H1 (cell line): ENCODE measurements around the gene NUDT12. TPM values are rescaled to one million over a fixed set of nuclear protein-coding genes. Genes with fewer than 3 reads are reported as not detected.

Source experiments
- CTCF ChIA-PET: fragments of 300-600 bp; sonication (Branson Sonifier 250); formaldehyde crosslinking; loops from one replicate; lab custom pipeline; 2021; ENCODE audit not compliant: partially characterized antibody; lab: Charles Lee
- POLR2A ChIA-PET: fragments of 300-600 bp; sonication (Branson Sonifier 250); formaldehyde crosslinking; loops from one replicate; lab custom pipeline; 2021; ENCODE audit warnings: inconsistent platforms; ENCODE audit not compliant: partially characterized antibody; lab: Charles Lee
- DNase-seq, 2 experiments: peaks; one replicate each; pipeline versions ENCODE4 v3.0.0 to v3.0.0-alpha.2; 2010 to 2022; ENCODE audit warnings: low spot score in 2 of 2, low read depth in 1 of 2, mixed read lengths in 1 of 2
- FAIRE-seq: peaks from 2 replicates; lab custom pipeline; 2011; peaks lifted over from hg19 to GRCh38; lab: Jason Lieb, UNC
- H2AFZ ChIP-seq: 2 replicates; pipeline ENCODE4 v1.8.1; 2012; ENCODE audit warnings: low read length, inconsistent platforms
- H2AK5ac ChIP-seq: 2 replicates; pipeline ENCODE4 v1.6.1; 2013; ENCODE audit warnings: low read depth, low read length
- H2BK120ac ChIP-seq: replicated peaks from 2 replicates; pipeline ENCODE3; 2013; ENCODE audit warnings: low read depth, low read length, inconsistent platforms
- H2BK12ac ChIP-seq: 2 replicates; pipeline ENCODE4 v1.6.1; 2013; ENCODE audit warnings: low read depth, low read length
- H2BK15ac ChIP-seq: 2 replicates; pipeline ENCODE4 v1.6.1; 2013; ENCODE audit warnings: low read length
- H2BK20ac ChIP-seq: 2 replicates; pipeline ENCODE4 v1.6.1; 2013; ENCODE audit warnings: low read length
- H2BK5ac ChIP-seq: 2 replicates; pipeline ENCODE4 v1.6.1; 2013; ENCODE audit warnings: low read depth, low read length
- H3K14ac ChIP-seq: 2 replicates; pipeline ENCODE4 v1.6.1; 2013; ENCODE audit warnings: inconsistent platforms; ENCODE audit not compliant: insufficient read length
- H3K18ac ChIP-seq: 2 replicates; pipeline ENCODE4 v1.6.1; 2013; ENCODE audit warnings: low read length; ENCODE audit errors: extremely low read depth
- H3K23ac ChIP-seq: 2 replicates; pipeline ENCODE4 v1.6.1; 2013; ENCODE audit warnings: inconsistent platforms; ENCODE audit not compliant: insufficient read length
- H3K23me2 ChIP-seq: 2 replicates; pipeline ENCODE4 v1.6.1; 2013; ENCODE audit warnings: low read depth, low read length
- H3K27ac ChIP-seq: 2 replicates; pipeline ENCODE4 v1.6.1; 2011; ENCODE audit warnings: low read depth, low read length, inconsistent platforms
- H3K27me3 ChIP-seq, 4 experiments: replicated peaks in 1 of 4; 1 replicate in 1 of 4; 2 replicates in 3 of 4; pipeline versions ENCODE4 v1.6.1 to v1.8.1; 2011 to 2013; ENCODE audit warnings: low read length in 3 of 4, mild to moderate bottlenecking in 3 of 4, inconsistent platforms in 2 of 4, mixed read lengths in 2 of 4, moderate library complexity in 1 of 4; ENCODE audit not compliant: control insufficient read depth in 3 of 4, insufficient read depth in 3 of 4; ENCODE audit errors: extremely low read depth in 1 of 4
- H3K36me3 ChIP-seq, 4 experiments: 2 replicates each; pipeline versions ENCODE4 v1.6.1 to v1.8.1; 2011 to 2013; ENCODE audit warnings: mild to moderate bottlenecking in 4 of 4, low read length in 3 of 4, moderate library complexity in 2 of 4, control low read depth in 1 of 4, inconsistent platforms in 1 of 4; ENCODE audit not compliant: insufficient read depth in 4 of 4, control insufficient read depth in 2 of 4
- H3K4ac ChIP-seq: replicated peaks from 2 replicates; pipeline ENCODE3; 2013; ENCODE audit warnings: low read length, low read depth, mixed read lengths, inconsistent platforms; ENCODE audit not compliant: insufficient read length
- H3K4me1 ChIP-seq, 4 experiments: replicated peaks in 1 of 4; 1 replicate in 1 of 4; 2 replicates in 3 of 4; pipeline versions ENCODE4 v1.6.1 to v1.8.1; 2011 to 2013; ENCODE audit warnings: low read length in 3 of 4, inconsistent platforms in 2 of 4, mixed read lengths in 1 of 4; ENCODE audit not compliant: insufficient read depth in 4 of 4, control insufficient read depth in 3 of 4
- H3K4me2 ChIP-seq, 2 experiments: 2 replicates each; pipeline versions ENCODE4 v1.6.1 to v1.8.1; 2011 to 2013; ENCODE audit warnings: low read depth in 2 of 2, low read length in 2 of 2, control low read depth in 1 of 2, inconsistent platforms in 1 of 2, mild to moderate bottlenecking in 1 of 2; ENCODE audit not compliant: insufficient read depth in 1 of 2
- H3K4me3 ChIP-seq, 4 experiments: fragments of 200-600, 300-600 bp in 1 of 4; sonication (generic), shearing (Covaris generic), sonication (Bioruptor Twin) in 1 of 4; 2 replicates each; pipeline versions ENCODE4 v1.5.1 to v1.8.1; 2011 to 2016; ENCODE audit warnings: low read length in 4 of 4, low read depth in 3 of 4, control low read depth in 2 of 4, inconsistent platforms in 2 of 4, mild to moderate bottlenecking in 2 of 4, mixed read lengths in 1 of 4, moderate library complexity in 1 of 4; ENCODE audit not compliant: insufficient read depth in 2 of 4; ENCODE audit errors: extremely low read depth in 1 of 4
- H3K56ac ChIP-seq: replicated peaks from 2 replicates; pipeline ENCODE3; 2013; ENCODE audit warnings: low read depth, mild to moderate bottlenecking, mixed read lengths, low read length, inconsistent platforms; ENCODE audit not compliant: insufficient read length
- H3K79me1 ChIP-seq: 2 replicates; pipeline ENCODE4 v1.6.1; 2013; ENCODE audit warnings: low read depth, low read length, control low read depth
- H3K79me2 ChIP-seq, 2 experiments: 2 replicates each; pipeline versions ENCODE4 v1.6.1 to v1.8.1; 2012 to 2013; ENCODE audit warnings: low read length in 2 of 2, mild to moderate bottlenecking in 2 of 2, inconsistent platforms in 1 of 2; ENCODE audit not compliant: insufficient read depth in 2 of 2, control insufficient read depth in 1 of 2
- H3K9ac ChIP-seq, 4 experiments: replicated peaks in 1 of 4; 1 replicate in 1 of 4; 2 replicates in 3 of 4; pipeline versions ENCODE4 v1.6.1 to v1.8.1; 2011 to 2013; ENCODE audit warnings: low read depth in 3 of 4, low read length in 3 of 4, control low read depth in 2 of 4, mild to moderate bottlenecking in 2 of 4, moderate library complexity in 2 of 4, inconsistent platforms in 1 of 4; ENCODE audit errors: extremely low read depth in 1 of 4
- H3K9me3 ChIP-seq, 2 experiments: 2 replicates each; pipeline versions ENCODE4 v1.6.1 to v1.8.1; 2012 to 2013; ENCODE audit warnings: mild to moderate bottlenecking in 2 of 2, moderate library complexity in 2 of 2, control low read depth in 1 of 2, inconsistent platforms in 1 of 2, low read depth in 1 of 2, low read length in 1 of 2, mixed read lengths in 1 of 2; ENCODE audit not compliant: insufficient read depth in 2 of 2
- H4K20me1 ChIP-seq, 2 experiments: replicated peaks in 1 of 2; 2 replicates each; pipeline versions ENCODE3 to v1.8.1; 2011 to 2013; ENCODE audit warnings: inconsistent platforms in 2 of 2, low read length in 2 of 2, mild to moderate bottlenecking in 1 of 2; ENCODE audit not compliant: insufficient read depth in 2 of 2, control insufficient read depth in 1 of 2
- H4K5ac ChIP-seq: 2 replicates; pipeline ENCODE4 v1.6.1; 2013; ENCODE audit warnings: low read length, low read depth, mixed read lengths, inconsistent platforms; ENCODE audit not compliant: insufficient read length
- H4K8ac ChIP-seq: 2 replicates; pipeline ENCODE4 v1.8.0; 2013; ENCODE audit warnings: mild to moderate bottlenecking, moderate library complexity, low read length, inconsistent platforms; ENCODE audit not compliant: insufficient read depth; ENCODE audit errors: extremely low read depth
- H4K91ac ChIP-seq: replicated peaks from 2 replicates; pipeline ENCODE3; 2013; ENCODE audit warnings: low read length, mixed read lengths, inconsistent platforms; ENCODE audit not compliant: insufficient read length
- ASH2L ChIP-seq: fragments of 200-600, 300-600 bp; sonication (generic); IDR thresholded peaks from one replicate; pipeline ENCODE4 v1.7.1; 2017; ENCODE audit warnings: low read length
- BACH1 ChIP-seq: IDR thresholded peaks from 2 replicates; pipeline ENCODE4 v1.6.1; 2012; ENCODE audit warnings: low read length, improper control_type of control experiment
- CBX8 ChIP-seq: fragments of 300-800, 300-1000 bp; sonication (generic); IDR thresholded peaks from 2 replicates; pipeline ENCODE4 v1.7.1; 2016; ENCODE audit warnings: low read depth, low read length, borderline replicate concordance
- JUN ChIP-seq: IDR thresholded peaks from 2 replicates; pipeline ENCODE4 v1.6.1; 2011; ENCODE audit warnings: low read depth, mild to moderate bottlenecking, improper control_type of control experiment, low read length
- MAX ChIP-seq: IDR thresholded peaks from 2 replicates; pipeline ENCODE4 v1.6.1; 2012; ENCODE audit warnings: inconsistent platforms
- NRF1 ChIP-seq: IDR thresholded peaks from 2 replicates; pipeline ENCODE4 v1.6.1; 2011; ENCODE audit warnings: mild to moderate bottlenecking, low read depth, low read length, improper control_type of control experiment
- POLR2AphosphoS5 ChIP-seq: IDR thresholded peaks from 2 replicates; pipeline ENCODE4 v1.6.1; 2011; ENCODE audit warnings: low read depth, low read length
- POU5F1 ChIP-seq: IDR thresholded peaks from 2 replicates; pipeline ENCODE4 v1.6.1; 2011; ENCODE audit warnings: low read depth, mild to moderate bottlenecking, low read length, moderate library complexity
- RNF2 ChIP-seq: fragments of 200-900, 300-1000 bp; sonication (generic); IDR thresholded peaks from 2 replicates; pipeline ENCODE4 v1.7.1; 2016; ENCODE audit warnings: borderline replicate concordance, low read depth, mild to moderate bottlenecking, antibody characterized with exemption, low read length; ENCODE audit not compliant: poor library complexity, severe bottlenecking; ENCODE audit errors: missing control alignments
- SIN3A ChIP-seq, 2 experiments: IDR thresholded peaks in 1 of 2; conservative IDR thresholded peaks in 1 of 2; 2 replicates each; pipeline ENCODE4 v1.6.1; 2011 to 2012; ENCODE audit warnings: low read length in 2 of 2, improper control_type of control experiment in 1 of 2, low read depth in 1 of 2, mild to moderate bottlenecking in 1 of 2
- TAF1 ChIP-seq: IDR thresholded peaks from 2 replicates; pipeline ENCODE4 v1.6.1; 2011; ENCODE audit warnings: mild to moderate bottlenecking, low read depth, low read length
- WGBS, 2 experiments: shearing (Covaris generic) in 1 of 2; methylation state at CpG; one replicate each; pipeline versions ENCODE4 v1.1.6 to v1.1.7; 2013 to 2015; ENCODE audit warnings: low lambda C conversion rate in 2 of 2, mixed read lengths in 2 of 2, inconsistent platforms in 1 of 2, low coverage in 1 of 2, missing lambda C conversion rate in 1 of 2; ENCODE audit not compliant: insufficient replicate concordance in 2 of 2, insufficient coverage in 1 of 2, insufficient read length in 1 of 2; ENCODE audit errors: extremely low coverage in 1 of 2, missing lambda C conversion rate in 1 of 2; 5-methylcytosine and 5-hydroxymethylcytosine counted together
- polyA plus RNA-seq, 7 experiments: library from polyadenylated mRNA; depleted of rRNA in 3 of 7; stranded (reverse) in 5 of 7; unstranded in 2 of 7; fragments of >200 nt in 5 of 7; fragments of 200-250 nt in 2 of 7; gene quantifications; 1 replicate in 5 of 7; 2 replicates in 1 of 7; 4 replicates in 1 of 7; pipeline versions ENCODE4 v1.2.1 to v1.2.3, GENCODE V29; 2011 to 2013; ENCODE audit warnings: missing spikeins in 2 of 7, mixed read lengths in 2 of 7
- total RNA-seq: library from RNA; stranded (reverse); fragmentation: NEBNext Ultra II Directional; extraction: Animal tissue kit (Norgen Biotek cat#: 25700); gene quantifications from 2 replicates; pipeline ENCODE4 v1.2.1, GENCODE V29; 2021
- TF ChIP-seq, protein P1 (sequence below): IDR thresholded peaks from 2 replicates; pipeline ENCODE4 v1.6.1; 2012; ENCODE audit warnings: inconsistent platforms

Gene NUDT12
- total and polyA plus RNA-seq, 2 of the 8 experiments (the other 6 are each of a cell fraction or from before 2014, with no cell fraction given): 3.6 to 12.5 TPM

DNA sequence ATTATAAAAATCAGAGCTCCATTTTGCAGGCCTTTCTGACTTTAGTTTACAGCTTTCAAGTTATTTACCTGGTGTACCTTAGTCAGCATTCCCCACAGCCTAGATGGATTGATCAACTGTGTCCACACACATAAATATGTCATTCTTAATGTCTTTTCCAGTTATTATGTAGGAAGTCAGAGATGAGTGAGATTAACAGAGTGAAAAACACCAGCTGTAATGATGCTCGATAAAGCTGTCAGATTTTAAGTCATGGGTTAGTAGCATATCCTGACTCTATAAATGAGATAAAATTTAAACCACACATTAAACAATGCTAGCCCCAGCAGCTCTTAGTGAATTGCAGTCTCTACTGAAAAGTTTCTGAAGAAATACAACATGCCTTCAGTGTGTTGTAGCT lies 48.9 kb downstream of the NUDT12 start:
- Histone ChIP-seq H2BK20ac (no peak overlapping the region), H4K91ac (no peak overlapping the region), H2BK12ac (no peak overlapping the region), H3K4me2 (no peak overlapping the region), H4K8ac (no peak overlapping the region), H3K4me1 (peaks cover 0 to 3% (median 0%) of the 10 kb centered on the region in 4 experiments; a peak in 1 of 7 replicates), H2BK5ac (no peak overlapping the region), H3K18ac (no peak overlapping the region), H3K27me3 (no peaks in the 10 kb centered on the region), H4K20me1 (no peaks in the 10 kb centered on the region), H3K14ac (no peak overlapping the region), H3K4me3 (no peak overlapping the region), H3K79me2 (no peaks in the 10 kb centered on the region), H3K9me3 (no peaks in the 10 kb centered on the region), H3K23ac (no peak overlapping the region), H2AK5ac (no peak overlapping the region), H4K5ac (no peak overlapping the region), H3K27ac (no peak overlapping the region), H3K79me1 (no peaks in the 10 kb centered on the region), H3K56ac (no peak overlapping the region), H2AFZ (no peak overlapping the region), H2BK15ac (no peak overlapping the region), H3K9ac (no peak overlapping the region), H3K4ac (no peak overlapping the region), H3K36me3 (no peaks in the 10 kb centered on the region; a peak in 1 of 8 replicates), H3K23me2 (no peaks in the 10 kb centered on the region), H2BK120ac (no peak overlapping the region)
- ChIA-PET CTCF (interaction anchor here (0.6 to 1.5 kb wide), 4 partner anchors 12 to 316 kb away, joined by 3 to 6 read pairs (median 4); no protein-coding TSS in a partner anchor), POLR2A (interaction anchor here (0.7 kb wide), 1 partner anchor 14 kb away, joined by 3 read pairs; no protein-coding TSS in a partner anchor)
- FAIRE-seq (no peak), DNase-seq (no peak)
- WGBS, 2 experiments: 91% methylated on average over 1 of the region's 1 CpG; no CpG with 5 or more reads in 1 of the 2 experiments
- TF ChIP-seq ASH2L: no peak
- no peak for TF ChIP-seq POU5F1
- TF ChIP-seq SIN3A (conservative IDR thresholded peaks at IDR 0.05 in 1 of 2, IDR thresholded peaks at IDR 0.05 in 1 of 2; ENCODE audit: low read depth in 1 of 2, low read length in 2 of 2): no peak
- no peak for TF ChIP-seq POLR2AphosphoS5
- TF ChIP-seq MAX: no peak
- no peak for TF ChIP-seq CBX8
- TF ChIP-seq BACH1: no peak
- TF ChIP-seq NRF1: no peak
- no peak for TF ChIP-seq RNF2
- TF ChIP-seq JUN: no peak
- TF ChIP-seq, protein P1, sequence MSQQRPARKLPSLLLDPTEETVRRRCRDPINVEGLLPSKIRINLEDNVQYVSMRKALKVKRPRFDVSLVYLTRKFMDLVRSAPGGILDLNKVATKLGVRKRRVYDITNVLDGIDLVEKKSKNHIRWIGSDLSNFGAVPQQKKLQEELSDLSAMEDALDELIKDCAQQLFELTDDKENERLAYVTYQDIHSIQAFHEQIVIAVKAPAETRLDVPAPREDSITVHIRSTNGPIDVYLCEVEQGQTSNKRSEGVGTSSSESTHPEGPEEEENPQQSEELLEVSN: no peak
- no peak for TF ChIP-seq TAF1
